Erythroblast (primary cell): ENCODE measurements around the gene HIPK2.

Experiments
- GATA1 ChIP-seq: IDR thresholded peaks from 2 replicates; pipeline ENCODE4 v1.6.1; 2011; ENCODE audit warnings: low read depth, mild to moderate bottlenecking, control low read depth, low read length, moderate library complexity
- POLR2A ChIP-seq: IDR thresholded peaks from 2 replicates; pipeline ENCODE4 v1.6.1; 2011; ENCODE audit warnings: mild to moderate bottlenecking, low read length

DNA sequence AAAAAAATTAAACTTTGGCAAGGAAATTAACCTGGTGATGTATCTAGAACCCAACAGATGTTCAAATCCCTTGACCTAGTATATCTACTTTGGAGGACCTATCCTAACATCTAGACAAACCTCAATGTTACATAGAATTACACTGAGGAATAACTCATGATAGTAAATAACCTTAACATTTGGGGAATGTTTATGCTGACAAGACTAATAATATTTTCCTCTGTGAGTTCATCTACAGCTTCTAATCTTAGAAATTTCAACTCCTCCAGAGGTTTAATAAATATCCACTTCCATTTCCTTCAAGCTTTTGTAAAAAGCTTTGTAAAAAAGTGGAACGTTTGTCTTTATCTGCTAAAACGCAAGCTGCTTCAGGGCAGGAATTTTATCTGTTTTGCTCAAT lies 12.7 kb downstream of the HIPK2 start:
- TF ChIP-seq POLR2A: no peak
- TF ChIP-seq GATA1: no peak
